Measurements from ENCODE around the gene CC2D1B. TPM values are rescaled to one million over a fixed set of nuclear protein-coding genes. Genes with fewer than 3 reads are reported as not detected.

Gene CC2D1B
- total and polyA plus RNA-seq, 2 of the 4 experiments (the other 2 are of a cell fraction) = 16.9 to 17.2 TPM

DNA sequence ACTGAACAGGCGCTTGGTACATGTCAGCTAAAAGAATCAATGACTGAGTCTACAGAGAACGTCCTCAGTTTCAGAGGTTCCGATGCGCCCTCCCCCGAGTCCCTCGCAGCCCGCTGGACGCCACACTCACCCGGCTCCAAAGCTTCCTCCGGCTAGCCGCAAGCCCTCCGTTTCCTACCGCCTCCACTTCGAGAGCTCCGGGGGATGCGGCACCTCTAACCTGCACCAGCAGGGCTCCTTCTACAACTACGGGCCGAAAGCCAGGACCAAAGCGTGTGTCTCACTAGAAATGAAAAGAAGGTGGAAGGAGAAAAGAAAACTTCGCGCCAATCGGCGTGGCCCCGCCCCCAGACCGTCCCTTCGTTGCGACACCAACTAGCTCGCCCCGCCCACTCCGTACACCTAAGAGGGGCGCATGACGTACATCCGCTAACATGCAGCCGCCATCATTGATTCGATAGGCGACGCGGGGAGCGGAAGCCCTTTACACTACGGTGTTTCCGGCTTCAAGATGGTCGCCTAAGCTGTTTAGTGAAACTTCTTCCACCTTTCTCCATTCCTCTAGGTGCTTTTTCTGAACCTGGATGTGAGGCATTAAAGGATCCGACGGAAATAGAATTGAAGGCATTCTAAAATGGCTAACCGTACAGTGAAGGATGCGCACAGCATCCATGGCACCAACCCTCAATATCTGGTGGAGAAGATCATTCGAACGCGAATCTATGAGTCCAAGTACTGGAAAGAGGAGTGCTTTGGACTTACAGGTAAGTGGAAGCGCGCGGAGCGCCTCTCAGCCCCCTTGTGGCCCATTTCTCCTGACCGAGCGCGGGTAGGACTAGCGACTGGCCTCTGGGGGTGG is 38.3 kb upstream of the CC2D1B start, which contains the start of the genes ORC1 and PRPF38A (continued):
- TF ChIP-seq RFX5 (IDR thresholded peaks at IDR 0.05; ENCODE audit: low read depth, low read length) (no peak), MAZ (IDR thresholded peaks at IDR 0.05; ENCODE audit: borderline replicate concordance, low read depth, low read length) (peak; percentile 86; the same call in 1 of the 2 replicates), SMC3 (IDR thresholded peaks at IDR 0.05; ENCODE audit: low read depth, low read length) (peak; percentile 52)

Measured in IMR-90 (cell line).